C4-2B (cell line): ENCODE data around the gene RIPOR2.

ENCODE experiments used
- H3K27ac ChIP-seq: fragments of 450-650 bp; 2 replicates; pipeline ENCODE4 v1.5.1; 2017
- ZFX ChIP-seq: fragments of 450-650 bp; IDR thresholded peaks from 2 replicates; pipeline ENCODE4 v1.6.1; 2017
- TF ChIP-seq, protein P1 (sequence below): fragments of 450-650 bp; conservative IDR thresholded peaks from 2 replicates; pipeline ENCODE4 v1.5.1; 2017; ENCODE audit warnings: mild to moderate bottlenecking

RIPOR2 gene

DNA sequence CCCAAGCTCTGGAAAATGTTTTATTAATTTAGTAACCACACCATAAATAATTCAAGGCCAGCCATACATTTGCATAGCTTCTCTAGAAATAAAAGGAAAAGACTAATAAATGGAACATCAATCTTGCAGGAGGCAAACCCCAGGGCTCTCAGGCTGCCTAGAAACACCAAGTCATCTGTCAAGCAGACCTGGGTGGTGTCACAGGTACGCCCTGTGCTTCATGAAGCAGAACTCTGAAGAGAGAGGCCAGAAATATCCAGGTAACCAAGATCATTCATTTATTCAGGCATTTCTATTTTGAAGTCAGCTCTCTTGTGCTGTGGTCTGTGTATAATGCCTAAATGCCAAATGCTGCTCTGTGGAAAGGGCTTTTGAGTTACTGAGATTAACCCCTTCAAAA is 91.7 kb downstream of the RIPOR2 start:
- H3K27ac ChIP-seq = no peak overlapping the region
- TF ChIP-seq ZFX = no peak
- TF ChIP-seq, protein P1, sequence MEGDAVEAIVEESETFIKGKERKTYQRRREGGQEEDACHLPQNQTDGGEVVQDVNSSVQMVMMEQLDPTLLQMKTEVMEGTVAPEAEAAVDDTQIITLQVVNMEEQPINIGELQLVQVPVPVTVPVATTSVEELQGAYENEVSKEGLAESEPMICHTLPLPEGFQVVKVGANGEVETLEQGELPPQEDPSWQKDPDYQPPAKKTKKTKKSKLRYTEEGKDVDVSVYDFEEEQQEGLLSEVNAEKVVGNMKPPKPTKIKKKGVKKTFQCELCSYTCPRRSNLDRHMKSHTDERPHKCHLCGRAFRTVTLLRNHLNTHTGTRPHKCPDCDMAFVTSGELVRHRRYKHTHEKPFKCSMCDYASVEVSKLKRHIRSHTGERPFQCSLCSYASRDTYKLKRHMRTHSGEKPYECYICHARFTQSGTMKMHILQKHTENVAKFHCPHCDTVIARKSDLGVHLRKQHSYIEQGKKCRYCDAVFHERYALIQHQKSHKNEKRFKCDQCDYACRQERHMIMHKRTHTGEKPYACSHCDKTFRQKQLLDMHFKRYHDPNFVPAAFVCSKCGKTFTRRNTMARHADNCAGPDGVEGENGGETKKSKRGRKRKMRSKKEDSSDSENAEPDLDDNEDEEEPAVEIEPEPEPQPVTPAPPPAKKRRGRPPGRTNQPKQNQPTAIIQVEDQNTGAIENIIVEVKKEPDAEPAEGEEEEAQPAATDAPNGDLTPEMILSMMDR = no peak

DNA sequence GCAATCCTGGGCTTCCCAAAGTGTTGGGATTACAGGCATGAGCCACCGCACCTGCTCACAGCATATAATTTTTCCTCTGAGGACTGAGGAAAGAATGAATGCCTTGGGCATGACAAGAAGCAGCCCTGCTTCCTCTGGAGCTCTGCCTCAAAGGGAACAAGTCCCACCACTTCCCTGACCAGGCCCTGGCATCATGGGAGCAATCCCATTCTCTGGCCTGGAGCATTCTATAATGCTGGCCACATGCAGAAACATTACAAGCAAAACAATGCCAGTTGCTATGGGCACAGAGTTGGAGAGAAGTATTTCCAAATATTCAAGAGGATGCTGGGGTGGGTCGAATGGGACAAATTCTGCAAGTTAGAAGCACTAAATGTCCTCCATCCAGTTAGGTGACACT is 95.6 kb downstream of the RIPOR2 start:
- H3K27ac ChIP-seq = no peak overlapping the region
- TF ChIP-seq ZFX = no peak

DNA sequence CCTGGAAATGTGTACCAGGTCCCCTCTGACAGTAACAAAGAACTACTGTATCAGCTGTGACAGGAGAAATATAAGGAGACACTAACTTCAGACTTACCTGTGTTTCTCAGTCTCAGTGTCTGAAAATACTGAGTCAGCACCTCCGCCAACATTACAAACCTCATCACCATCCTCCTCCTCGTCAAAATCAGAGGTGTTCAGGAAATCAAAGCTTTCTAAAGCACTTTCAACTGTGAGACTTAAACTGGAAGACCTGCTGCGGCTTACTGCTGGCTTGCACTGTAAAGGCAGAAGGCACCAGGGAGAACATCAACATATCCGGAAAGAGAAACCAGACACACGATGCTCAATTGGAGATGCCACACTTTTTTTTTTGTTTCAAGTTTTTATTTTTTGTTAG is 96.8 kb downstream of the RIPOR2 start:
- TF ChIP-seq, protein P1 = no peak
- no peak for TF ChIP-seq ZFX
- no peak overlapping the region for H3K27ac ChIP-seq

DNA sequence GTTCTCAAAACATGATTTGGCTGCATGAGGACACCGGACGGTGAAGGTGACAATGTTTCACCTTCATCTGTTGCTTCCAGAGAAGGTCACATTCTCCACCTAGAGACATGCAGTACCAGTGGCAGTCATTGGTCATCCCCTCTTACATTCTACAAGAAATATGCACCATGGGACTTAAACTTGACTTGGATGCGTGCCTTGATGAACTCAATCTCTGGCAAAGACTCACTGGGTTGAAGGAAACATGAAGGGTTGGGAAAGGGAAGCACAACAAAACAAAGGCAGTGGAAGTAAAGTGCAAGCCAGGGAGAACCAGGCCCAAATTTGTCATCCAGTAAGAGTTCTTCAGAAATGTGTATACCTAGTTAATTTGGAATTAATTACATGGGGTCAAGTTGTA is 97.7 kb downstream of the RIPOR2 start:
- TF ChIP-seq ZFX = no peak
- TF ChIP-seq, protein P1 = no peak
- no peak overlapping the region for H3K27ac ChIP-seq

DNA sequence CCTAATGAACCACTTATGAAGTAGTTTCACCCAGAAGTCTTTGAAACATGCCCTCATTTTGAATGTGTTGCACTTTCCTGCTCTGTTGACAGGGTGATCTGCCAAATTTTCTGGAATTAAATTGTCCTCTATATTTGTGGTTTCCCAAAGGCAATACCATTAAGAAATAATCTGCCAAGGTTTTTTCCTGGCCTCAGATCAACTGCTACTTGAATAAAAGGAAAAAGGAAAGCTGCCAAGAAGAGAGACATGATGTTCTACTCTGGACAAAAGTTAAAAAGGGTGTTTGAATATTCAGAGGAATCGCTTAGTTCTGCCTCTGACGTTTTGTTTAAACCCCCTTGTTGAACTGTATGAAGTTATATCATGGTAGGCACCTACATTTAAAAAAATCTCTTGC is 99.7 kb downstream of the RIPOR2 start:
- TF ChIP-seq, protein P1 = no peak
- no peak for TF ChIP-seq ZFX
- H3K27ac ChIP-seq = peak overlapping the region; percentile 57; the same call in 1 of the 2 replicates

DNA sequence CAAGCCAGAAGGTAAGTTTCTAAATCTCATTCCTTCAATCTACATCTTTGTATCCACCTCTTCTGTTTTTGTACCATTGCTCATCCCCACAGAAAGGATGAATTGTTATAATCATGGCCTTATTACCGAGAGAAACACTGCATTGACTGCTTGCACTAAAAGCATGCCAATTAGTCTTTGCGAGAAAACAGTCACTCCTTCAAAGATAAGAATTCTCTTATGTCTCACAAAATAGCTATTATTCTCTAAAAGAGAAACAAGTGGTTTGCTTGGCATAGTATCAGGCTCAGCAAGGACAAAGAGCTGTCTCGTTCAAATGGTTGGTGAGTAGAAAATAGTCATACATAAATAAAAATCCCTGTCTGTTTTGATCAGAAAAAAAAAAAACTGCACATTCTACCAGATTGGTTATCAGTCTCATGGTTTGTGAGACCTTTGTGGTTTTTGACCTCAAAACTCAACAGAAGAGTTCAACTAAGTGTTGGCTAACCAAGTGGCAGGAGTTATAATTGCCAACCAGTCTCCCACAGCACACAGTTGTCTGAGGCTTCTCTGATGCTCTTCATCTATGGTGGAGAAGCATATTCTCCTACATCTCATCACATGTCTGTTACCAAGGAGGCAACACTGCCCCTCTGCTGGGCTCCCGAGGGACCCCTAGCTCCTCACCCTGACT is 101.9 kb downstream of the RIPOR2 start:
- TF ChIP-seq ZFX = no peak
- no peak overlapping the region for H3K27ac ChIP-seq

DNA sequence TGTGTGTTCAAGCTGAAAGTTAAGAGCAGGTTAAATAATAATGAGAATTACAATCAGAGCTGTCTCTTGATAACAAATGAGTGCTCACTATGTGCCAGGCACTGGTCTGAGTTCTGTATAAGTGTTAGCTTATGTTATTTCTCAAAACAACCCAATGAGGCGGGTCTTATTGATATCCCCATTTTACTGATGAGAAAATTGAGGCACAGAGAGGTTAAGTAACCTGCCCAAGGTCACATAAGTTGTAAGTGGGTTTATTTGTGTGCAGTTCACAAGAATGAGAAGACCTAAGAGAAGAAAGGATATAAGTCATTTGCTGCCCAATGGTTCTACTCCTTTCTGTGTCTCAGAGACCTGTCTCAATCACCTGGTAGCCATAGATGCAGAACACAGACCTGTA is 103.0 kb downstream of the RIPOR2 start:
- TF ChIP-seq, protein P1 = no peak
- TF ChIP-seq ZFX = no peak
- no peak overlapping the region for H3K27ac ChIP-seq

DNA sequence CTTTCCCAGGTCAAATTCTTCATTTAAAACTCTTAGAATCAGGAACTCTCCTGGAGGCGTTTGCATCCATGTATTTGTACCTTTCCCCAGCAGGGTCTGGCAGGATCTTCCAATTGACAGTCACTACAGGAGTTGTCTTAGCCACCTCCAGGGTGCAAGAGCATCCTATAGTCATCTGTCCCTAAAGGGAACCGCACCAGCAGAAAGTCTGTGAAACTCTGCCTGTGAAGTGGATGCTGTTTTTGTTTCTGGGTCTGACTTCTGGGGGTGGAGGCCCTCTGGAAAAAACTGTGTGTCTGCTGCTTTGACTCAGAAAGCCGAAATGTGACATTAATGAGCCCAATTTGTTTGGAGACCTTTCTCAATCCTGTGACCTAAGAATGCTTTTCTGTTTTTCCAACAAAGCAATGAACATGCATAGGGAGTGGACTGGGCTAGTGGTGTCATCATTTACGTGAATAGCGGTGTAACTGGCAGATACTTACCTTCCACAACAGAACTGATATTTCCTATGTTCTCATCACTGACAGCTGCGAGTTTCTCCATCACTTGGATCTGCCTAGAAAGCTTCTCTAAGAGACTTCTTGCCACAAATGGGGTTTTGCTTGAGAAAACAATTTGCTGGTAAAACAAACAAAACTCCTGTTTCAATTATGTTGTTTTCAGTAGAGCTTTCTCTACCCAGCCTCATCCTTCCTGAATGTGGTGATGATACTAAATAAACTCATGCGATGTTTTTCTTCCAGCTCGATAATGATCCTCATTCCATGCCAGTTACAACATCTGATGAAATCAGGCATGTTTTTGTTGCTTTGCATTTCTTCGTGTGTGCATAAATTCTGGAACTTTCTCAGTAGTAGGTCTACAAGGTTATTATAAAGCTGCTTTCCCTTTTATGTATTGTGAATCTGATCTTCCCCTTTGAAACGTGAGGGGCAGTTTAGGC is 103.7 kb downstream of the RIPOR2 start:
- TF ChIP-seq ZFX = no peak
- TF ChIP-seq, protein P1 = no peak
- H3K27ac ChIP-seq = no peak overlapping the region
